HG03097 (cell line): Measurements from ENCODE around the gene PCSK1.
"Not testable (repeated sequence)": the region's sequence is repeated elsewhere in the genome, so short reads cannot be mapped to it uniquely, and the experiment has no call there.

Experiments
- ATAC-seq: cut with Tn5 transposase; IDR thresholded peaks from one replicate; pipeline ENCODE4 v1.9.1; 2021; ENCODE audit not compliant: unreplicated experiment, low FRiP score

Gene PCSK1

DNA sequence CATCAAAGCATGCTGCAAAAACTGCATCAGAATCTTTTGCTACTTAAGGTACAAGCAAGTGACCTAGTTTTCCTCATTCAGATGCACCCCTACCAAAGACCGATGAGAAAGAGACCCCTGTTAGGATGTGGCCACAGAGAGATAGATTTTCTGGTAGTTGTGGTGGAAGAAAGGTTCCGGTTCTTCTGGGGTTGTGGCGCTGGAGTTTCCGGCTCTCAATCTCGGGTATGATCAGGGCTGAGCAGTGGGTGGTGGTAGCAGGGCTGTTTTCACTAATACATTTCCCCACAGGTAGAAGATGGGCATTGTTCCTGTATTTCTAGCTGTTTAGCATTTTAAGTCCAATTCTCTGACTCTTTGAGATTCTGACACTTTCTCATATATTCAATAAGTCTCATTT lies 58.4 kb downstream of the PCSK1 start:
- ATAC-seq = no peak

DNA sequence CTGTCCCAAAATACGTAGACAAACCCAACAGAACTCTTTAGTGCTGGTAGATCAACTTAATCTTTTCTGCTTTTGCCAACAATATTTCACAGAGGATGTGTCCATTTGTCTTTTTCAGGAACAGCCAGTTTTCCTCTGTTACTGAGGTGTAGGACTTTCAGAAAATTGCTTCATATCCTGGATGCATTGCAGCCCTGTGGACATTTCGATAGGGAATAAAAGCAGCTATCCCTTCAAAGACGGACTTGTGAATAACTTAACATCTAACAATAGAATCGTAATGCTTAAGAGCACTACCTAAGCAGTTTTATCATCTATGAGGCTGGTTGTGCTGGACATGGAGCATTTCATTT lies 59.7 kb downstream of the PCSK1 start:
- ATAC-seq = no peak

DNA sequence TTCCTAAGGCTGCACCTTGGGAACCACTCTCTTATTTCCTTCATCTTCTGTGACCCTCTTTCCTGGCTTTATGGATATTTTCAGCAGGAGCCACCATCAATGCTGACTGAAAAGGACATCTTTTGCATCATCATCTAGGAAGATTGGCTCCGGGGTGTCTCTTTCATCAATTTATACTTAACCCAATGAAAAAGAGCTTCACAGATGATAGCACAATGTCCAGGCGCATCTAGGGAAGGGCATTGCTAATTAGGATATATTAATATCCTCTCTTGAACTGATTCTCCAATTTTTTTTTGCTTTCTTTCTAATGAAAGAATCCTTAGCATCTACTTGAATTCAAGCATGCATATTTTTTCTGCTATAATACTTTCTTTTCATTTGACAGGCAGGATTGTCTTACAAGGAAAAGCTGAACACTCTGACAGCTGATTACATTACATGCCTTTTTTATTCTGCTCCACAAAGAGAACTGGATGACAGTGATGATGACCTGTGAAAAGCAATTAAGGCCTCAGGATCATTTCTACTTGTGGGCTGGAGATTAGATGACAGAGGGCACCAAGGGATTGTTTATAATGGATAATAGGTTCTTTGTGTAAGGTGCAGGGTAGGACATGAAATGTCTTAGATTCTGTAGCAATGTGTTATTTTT lies 60.2 kb downstream of the PCSK1 start:
- no peak for ATAC-seq

DNA sequence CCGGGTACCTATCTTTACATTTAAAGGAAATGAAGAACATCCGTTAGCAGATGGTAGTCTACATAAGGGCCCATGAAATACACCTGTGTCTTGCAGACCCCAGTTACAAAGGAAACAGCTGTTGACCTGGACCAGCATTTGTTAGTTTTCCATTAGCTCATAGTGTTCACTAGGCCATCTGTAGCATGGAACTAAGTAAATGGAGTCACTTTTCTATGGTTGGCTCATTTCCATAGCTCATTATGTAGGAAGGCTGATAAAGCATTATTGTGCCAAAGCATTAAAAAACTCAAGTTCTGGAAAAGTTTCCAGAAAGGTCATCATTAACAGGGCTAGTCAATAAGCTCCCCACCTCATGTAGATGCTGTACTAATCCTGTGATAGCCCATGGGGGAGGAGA lies 62.1 kb downstream of the PCSK1 start:
- ATAC-seq = no peak

DNA sequence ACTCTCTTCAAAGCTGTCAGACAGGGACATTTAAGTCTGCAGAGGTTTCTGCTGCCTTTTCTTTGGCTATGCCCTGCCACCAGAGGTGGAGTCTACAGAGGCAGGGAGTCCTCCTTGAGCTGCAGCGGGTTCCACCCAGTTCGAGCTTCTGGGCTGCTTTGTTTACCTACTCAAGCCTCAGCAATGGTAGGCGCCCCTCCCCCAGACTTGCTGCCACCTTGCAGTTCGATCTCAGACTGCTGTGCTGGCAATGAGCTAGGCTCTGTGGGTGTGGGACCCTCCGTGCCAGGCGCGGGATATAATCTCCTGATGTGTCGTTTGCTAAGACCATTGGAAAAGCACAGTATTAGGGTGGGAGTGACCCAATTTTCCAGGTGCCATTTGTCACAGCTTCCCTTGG lies 65.7 kb downstream of the PCSK1 start:
- not testable (repeated sequence) for ATAC-seq

DNA sequence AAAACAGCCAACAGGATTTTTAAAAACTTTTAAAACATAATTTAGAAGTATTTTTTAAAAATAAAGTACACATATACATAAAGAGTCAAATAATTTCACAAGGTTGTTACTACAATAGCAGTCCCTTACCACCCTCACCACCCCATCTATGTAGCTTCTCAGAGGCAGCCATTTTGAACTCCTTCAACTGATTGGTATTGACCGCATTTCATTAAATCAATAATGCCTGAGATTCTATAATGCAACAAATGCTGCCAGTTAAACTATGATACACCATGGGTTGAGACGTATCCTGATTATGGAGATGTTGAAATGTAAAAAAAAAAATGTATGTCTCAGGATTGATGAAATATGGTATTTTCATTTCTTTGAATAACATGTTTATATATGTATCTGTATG lies 78.8 kb downstream of the PCSK1 start:
- no peak for ATAC-seq

DNA sequence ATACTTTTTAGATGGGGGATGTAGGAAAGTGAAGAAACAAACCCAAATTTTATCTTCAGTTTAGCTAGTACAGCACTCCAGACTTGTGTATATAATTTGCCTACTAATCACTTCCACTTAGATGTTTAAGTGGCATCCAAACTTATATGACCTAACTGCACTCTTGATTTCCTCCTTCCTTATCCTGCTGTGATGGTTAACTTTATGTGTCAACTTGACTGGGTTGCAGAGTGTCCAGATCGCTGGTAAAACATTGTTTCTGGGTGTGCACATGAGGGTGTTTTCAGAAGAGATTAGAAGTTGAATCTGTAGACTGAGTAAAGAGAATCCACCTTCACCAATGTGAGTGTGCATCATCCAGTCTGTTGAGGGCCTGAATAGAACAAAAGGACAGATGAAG lies 79.8 kb downstream of the PCSK1 start:
- no peak for ATAC-seq

DNA sequence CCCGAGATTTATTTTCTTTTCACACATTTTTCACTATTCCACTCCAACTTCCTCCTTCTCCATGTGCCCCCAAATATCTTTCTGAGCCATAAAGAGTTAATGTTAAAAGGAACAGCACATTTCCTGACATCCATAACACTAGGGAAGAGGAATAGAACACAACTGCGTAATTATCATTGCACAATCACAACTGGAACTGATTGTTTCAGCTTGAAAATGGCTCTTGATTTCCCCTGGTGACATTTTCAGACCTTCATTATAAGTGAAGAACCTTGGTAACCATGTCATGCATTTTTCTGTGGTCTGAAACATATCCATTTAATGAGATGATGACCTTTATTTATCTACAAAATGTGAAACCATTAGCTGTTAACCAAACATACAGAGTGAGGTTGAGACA lies 82.4 kb downstream of the PCSK1 start:
- no peak for ATAC-seq

DNA sequence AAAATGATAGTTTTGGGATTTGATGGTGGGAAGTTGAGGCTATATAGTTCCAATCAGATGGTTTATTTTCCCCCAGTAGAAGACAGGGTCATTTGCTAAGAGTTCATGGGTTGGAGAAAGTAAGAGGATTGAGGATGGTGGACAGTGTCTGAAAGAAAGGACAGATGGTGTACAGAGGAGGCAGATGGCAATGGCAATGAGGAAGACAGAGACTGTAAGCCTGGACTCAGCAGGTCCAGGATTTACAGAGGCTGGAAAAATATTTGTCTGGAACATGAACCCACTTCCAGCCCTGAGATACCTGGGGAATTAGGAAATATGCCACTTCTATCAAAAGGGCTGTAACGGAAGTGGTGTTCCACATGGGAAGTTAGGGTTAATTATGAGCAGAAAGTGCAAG lies 84.5 kb downstream of the PCSK1 start:
- ATAC-seq = no peak

DNA sequence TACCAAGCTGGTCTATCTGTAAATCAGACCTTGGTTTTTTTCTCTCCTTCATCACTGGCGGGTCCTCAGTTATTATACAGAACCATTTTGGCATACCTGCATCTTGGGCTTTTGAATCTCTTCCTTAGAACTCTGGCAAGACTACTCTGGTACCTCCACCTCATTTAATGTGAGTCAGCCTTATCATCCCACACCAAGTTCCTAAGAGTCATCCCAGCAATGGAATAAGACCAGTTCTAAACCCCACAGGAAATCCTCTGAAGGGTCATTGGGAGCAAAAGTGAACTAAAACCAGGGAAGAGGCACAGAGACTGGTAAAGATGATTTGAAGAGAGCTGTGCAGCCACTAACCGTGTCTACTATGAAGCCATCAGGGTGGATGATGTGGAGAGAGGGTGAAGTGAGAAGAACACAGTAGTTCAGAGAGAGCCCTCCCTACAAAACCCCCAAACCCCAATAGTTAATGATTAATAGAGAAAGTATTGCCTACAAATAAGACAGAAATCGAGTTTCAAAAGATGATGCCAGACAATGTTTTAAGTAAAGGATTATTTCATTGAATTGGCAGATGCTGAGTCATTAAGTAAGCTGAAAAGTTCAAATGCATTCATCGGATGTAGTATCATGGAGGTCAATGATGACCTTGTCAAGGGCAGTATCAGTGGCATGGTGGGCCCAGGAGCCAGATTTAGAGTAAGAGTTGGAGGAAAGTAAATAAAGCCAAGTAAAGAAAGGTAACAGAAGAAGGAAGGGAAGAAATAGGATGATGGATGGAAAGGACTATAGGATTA lies 85.4 kb downstream of the PCSK1 start:
- no peak for ATAC-seq

DNA sequence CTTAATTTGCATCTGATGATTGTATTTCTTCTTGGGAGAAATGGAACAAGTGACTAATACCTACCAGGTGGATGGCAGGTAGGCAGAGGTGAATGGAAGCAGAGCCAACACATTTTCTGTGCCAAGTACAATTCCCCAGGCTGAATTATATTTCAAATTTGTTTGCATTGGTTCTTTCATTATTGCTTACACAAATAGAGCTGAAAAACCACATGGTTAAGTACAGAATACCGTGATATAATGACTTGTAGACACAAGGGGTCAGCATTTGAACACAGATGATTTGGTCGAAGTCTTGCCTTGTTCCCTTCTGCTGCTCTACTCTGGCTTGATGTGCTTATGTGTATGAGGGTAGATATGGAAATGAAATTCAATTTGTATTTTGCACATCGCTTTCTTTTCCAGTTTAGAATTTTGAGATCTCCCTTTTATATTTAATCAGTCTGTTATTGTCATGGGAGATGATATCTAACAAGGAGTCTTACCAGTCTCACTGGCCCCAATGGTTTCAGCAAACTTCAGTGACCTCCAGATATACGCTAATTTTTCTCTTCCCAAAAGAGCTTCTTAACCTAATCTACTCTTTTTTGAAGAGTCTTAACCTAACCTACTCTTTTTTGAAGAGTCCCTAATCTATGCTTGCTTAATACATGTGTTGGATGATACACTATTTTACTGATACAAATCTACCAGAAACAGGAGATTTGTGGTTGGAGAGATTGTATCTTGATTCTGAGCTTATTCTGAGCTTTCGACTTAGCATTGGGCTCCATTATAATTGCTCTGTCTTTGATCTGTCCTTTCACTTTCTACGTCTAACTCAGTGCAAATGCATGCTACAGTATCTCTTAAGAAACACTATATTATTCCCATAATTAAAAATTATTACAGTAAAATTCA lies 88.1 kb downstream of the PCSK1 start:
- ATAC-seq = peak; percentile 89

DNA sequence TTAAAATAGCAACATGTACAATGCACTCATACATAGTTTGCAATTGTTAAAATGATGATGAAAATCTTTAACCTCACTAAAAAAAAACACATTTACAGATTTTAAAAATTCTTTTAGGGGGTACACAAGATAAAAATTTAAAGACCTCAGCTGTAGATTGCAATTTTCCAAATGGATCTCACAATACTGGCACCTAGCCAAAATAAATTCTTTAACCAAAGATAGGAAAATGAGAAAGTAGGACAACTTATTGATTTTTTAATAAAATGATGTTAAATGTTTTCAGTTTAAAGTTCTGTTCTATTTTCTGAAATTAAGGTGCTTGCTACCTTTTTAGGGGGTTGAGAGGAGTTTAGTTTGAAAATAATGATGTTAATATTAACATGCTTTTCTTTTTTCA lies 90.0 kb downstream of the PCSK1 start:
- ATAC-seq = no peak

DNA sequence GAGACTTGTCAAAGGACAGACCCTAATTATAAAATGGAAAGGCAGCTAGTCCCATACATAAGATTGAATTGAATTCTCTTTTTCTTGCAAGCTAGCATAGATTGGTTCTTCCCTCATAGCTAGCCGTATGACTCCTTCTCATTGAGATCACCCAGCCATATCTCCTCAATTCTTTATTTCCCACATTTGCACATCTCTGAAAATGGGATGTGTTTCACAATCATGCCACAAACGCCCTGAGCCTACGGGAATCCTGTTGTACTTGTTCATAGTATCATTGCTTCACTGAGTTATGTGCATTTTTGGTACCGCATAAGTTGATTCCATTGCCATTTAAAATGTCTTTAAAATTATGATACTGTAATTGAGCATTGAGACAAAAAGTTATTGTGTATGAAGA lies 90.5 kb downstream of the PCSK1 start:
- ATAC-seq = no peak
